Measurements from ENCODE around the gene TCFL5.

TCFL5 gene

DNA sequence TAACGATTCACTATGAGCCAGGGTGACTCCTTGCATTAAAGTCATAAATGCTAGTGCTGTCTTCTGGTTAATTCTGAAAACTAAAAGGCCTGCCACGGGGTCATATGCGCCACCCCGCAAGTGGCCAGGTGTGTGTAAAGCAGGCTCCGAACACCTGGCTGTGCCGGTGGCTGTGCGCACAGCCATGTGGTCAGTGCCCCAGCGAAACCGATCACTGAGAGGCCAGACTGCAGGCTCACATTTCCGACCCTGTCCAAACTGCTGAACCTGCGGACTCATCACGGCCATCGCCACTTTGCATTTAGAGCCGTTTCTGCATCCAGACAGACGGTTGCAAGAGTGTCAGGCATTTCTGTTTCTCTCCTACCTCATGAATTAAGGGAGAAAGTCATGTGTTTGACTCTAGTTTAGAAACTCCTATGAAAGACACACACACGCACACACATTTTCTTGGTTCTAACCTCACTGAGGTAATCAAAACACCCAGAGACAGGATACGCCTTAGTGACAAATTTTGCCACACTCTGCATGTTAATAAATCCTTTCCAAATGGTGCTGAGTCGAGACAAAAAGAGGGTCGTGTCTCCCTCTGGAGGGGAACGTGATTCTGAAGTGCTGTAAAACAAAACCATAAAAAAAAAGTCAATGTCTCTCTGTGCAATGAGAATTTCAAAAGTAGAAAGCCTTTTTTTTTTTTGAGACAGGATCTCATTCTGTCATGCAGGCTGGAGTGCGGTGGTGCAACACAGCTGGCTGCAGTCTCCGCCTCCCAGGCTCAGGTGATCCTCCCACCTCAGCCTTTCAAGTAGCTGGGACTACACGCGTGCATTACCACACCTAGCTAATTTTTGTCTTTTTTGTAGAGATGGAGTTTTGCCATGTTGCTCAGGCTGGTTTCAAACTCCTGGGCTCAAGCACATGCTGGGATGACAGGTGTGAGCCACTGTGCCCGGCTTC, 31.0 kb upstream of the TCFL5 start:
- no peak for DNase-seq (ENCODE audit: low read depth)
- TF ChIP-seq, protein P1, sequence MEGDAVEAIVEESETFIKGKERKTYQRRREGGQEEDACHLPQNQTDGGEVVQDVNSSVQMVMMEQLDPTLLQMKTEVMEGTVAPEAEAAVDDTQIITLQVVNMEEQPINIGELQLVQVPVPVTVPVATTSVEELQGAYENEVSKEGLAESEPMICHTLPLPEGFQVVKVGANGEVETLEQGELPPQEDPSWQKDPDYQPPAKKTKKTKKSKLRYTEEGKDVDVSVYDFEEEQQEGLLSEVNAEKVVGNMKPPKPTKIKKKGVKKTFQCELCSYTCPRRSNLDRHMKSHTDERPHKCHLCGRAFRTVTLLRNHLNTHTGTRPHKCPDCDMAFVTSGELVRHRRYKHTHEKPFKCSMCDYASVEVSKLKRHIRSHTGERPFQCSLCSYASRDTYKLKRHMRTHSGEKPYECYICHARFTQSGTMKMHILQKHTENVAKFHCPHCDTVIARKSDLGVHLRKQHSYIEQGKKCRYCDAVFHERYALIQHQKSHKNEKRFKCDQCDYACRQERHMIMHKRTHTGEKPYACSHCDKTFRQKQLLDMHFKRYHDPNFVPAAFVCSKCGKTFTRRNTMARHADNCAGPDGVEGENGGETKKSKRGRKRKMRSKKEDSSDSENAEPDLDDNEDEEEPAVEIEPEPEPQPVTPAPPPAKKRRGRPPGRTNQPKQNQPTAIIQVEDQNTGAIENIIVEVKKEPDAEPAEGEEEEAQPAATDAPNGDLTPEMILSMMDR (IDR thresholded peaks at IDR 0.05; ENCODE audit: low read depth, low read length), result no peak
- TF ChIP-seq POLR2A (IDR thresholded peaks at IDR 0.05; ENCODE audit: extremely low read depth, insufficient read length), result no peak
- TF ChIP-seq, protein P2, sequence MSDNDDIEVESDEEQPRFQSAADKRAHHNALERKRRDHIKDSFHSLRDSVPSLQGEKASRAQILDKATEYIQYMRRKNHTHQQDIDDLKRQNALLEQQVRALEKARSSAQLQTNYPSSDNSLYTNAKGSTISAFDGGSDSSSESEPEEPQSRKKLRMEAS (IDR thresholded peaks at IDR 0.05; ENCODE audit: low read depth, low read length), result no peak
- no peak for TF ChIP-seq MYC (IDR thresholded peaks at IDR 0.05; ENCODE audit: low read depth, low read length)
- no peak overlapping the region for H3K4me3 ChIP-seq (ENCODE audit: low read depth, low read length)

DNA sequence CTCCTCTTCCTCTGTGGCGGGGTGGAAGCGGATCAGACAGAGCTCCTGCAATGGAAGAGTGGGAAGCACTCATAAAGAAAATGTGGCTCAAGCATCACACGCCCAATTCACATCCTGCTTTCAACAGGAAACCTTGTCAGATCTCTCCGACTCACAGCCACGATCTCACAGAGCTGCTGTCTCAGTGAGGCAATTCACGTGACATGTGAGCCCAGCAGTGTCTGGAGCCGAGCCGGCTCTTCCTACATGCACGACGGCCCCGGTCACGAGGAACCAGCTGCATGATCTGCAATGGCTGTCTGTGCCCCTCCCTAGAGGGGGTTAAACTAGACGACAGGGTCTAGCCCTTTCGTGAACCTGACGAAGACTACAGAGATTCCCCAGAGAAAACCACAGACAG, 29.5 kb upstream of the TCFL5 start:
- H3K4me3 ChIP-seq (ENCODE audit: low read depth, low read length), result no peak overlapping the region
- no peak for DNase-seq (ENCODE audit: low read depth)
- no peak for TF ChIP-seq MYC (IDR thresholded peaks at IDR 0.05; ENCODE audit: low read depth, low read length)
- TF ChIP-seq, protein P2 (IDR thresholded peaks at IDR 0.05; ENCODE audit: low read depth, low read length), result no peak
- TF ChIP-seq POLR2A (IDR thresholded peaks at IDR 0.05; ENCODE audit: extremely low read depth, insufficient read length), result no peak
- TF ChIP-seq, protein P1 (IDR thresholded peaks at IDR 0.05; ENCODE audit: low read depth, low read length), result no peak

DNA sequence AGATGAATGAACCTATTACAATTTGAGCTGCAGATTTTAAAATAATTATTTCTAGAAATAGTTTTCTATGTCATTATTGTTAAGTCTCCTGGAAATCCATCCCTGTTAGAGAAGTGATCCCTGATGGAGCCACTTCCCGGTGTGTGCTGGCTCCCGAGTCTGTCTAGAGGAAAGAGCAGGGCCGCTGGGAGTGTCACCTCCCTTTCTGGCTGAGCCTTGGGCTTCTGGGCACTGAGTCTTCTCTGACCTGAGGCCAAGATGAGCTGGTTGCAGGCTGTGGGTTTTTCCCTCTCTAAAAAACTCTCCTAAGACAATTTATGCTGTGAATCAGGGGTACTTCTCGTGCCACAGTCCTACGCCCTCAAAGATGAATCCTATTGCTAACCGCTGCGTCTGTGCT, 28.8 kb upstream of the TCFL5 start:
- no peak overlapping the region for H3K4me3 ChIP-seq (ENCODE audit: low read depth, low read length)
- no peak for TF ChIP-seq MYC (IDR thresholded peaks at IDR 0.05; ENCODE audit: low read depth, low read length)
- no peak for DNase-seq (ENCODE audit: low read depth)

DNA sequence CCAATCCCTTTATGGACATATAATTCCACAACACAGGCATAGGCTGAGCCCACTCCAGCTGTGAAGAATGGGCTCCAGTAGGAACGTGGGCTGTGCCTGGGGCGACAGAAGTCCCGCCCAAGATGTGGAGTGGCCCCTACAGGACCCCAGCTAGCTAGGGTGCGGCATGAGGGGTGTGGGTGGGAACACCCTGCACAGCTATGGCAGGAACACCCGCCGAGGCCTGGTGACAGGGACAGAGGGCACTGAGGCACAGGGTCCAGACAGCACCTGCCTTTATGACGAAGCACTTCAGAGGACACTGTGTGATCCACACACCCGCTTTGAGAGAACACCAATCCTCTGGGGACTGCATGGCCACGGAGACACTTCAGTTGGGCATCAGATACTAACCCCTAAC, 28.2 kb upstream of the TCFL5 start:
- no peak overlapping the region for H3K4me3 ChIP-seq (ENCODE audit: low read depth, low read length)
- no peak for TF ChIP-seq POLR2A (IDR thresholded peaks at IDR 0.05; ENCODE audit: extremely low read depth, insufficient read length)
- TF ChIP-seq, protein P1 (IDR thresholded peaks at IDR 0.05; ENCODE audit: low read depth, low read length), result no peak
- TF ChIP-seq, protein P2 (IDR thresholded peaks at IDR 0.05; ENCODE audit: low read depth, low read length), result no peak
- TF ChIP-seq MYC (IDR thresholded peaks at IDR 0.05; ENCODE audit: low read depth, low read length), result no peak
- no peak for DNase-seq (ENCODE audit: low read depth)

DNA sequence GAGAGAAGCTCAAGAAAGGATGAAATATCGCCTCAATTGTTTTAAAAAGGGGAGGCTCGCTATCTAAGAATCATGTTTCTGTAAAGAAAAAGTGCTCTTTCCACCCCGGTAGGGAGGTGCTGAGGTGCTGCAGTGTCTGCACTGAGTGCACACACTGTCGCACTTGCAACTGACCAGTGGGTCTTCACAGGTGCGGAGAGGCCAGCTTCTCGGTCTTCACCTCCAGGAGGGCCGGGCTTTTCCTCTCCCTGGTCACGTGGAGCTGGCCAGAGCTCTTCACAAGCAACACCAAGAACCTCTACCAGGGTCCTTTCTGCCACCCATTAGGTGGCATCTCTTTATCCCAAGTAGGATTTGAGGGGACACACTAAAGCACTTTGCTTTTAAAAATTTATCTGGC, 27.8 kb upstream of the TCFL5 start:
- no peak overlapping the region for H3K4me3 ChIP-seq (ENCODE audit: low read depth, low read length)
- TF ChIP-seq, protein P2 (IDR thresholded peaks at IDR 0.05; ENCODE audit: low read depth, low read length), result no peak
- no peak for TF ChIP-seq MYC (IDR thresholded peaks at IDR 0.05; ENCODE audit: low read depth, low read length)
- TF ChIP-seq, protein P1 (IDR thresholded peaks at IDR 0.05; ENCODE audit: low read depth, low read length), result no peak
- TF ChIP-seq POLR2A (IDR thresholded peaks at IDR 0.05; ENCODE audit: extremely low read depth, insufficient read length), result no peak
- DNase-seq (ENCODE audit: low read depth), result no peak

DNA sequence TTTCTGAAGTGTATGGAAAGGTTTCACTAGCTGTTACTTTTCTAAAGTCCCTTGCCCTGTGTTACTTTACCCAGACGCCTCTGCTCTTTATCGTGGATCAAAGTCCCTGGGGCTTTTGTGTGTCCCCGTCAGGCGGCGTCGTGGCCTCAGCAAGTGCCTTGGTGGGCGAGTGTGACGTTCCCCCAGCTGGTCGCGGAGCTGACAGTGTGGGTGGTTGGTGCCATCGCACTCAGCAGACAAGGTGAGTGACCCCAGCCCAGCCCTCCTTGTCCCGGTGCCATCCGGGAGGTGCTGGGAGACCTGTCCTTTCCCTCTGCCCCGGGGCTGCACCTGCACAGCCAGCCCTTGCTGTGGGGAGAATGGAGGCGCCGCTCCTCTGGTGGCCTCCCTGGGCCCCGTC, 27.3 kb upstream of the TCFL5 start:
- no peak overlapping the region for H3K4me3 ChIP-seq (ENCODE audit: low read depth, low read length)
- no peak for DNase-seq (ENCODE audit: low read depth)
- TF ChIP-seq MYC (IDR thresholded peaks at IDR 0.05; ENCODE audit: low read depth, low read length), result no peak
- TF ChIP-seq, protein P2 (IDR thresholded peaks at IDR 0.05; ENCODE audit: low read depth, low read length), result no peak
- TF ChIP-seq POLR2A (IDR thresholded peaks at IDR 0.05; ENCODE audit: extremely low read depth, insufficient read length), result no peak
- TF ChIP-seq, protein P1 (IDR thresholded peaks at IDR 0.05; ENCODE audit: low read depth, low read length), result no peak
